Esophagus (tissue), 2 donors: ENCODE measurements around the gene DNAJC10. TPM values are rescaled to one million over a fixed set of nuclear protein-coding genes. Genes with fewer than 3 reads are reported as not detected.
A peak's percentile ranks its signal among the peaks of the same experiment; 100 is the strongest.
"Not testable (repeated sequence)": the region's sequence is repeated elsewhere in the genome, so short reads cannot be mapped to it uniquely, and the experiment has no call there.

Experiments used
- H3K27ac ChIP-seq, 2 donors: one replicate each; pipeline ENCODE4 v1.5.1; 2013; ENCODE audit warnings: low read depth in 2 of 2, mild to moderate bottlenecking in 2 of 2, inconsistent platforms in 1 of 2, low read length in 1 of 2, moderate library complexity in 1 of 2
- H3K27me3 ChIP-seq, 2 donors: one replicate each; pipeline ENCODE4 v1.6.1; 2013; ENCODE audit warnings: low read length in 2 of 2, control low read depth in 1 of 2, mild to moderate bottlenecking in 1 of 2; ENCODE audit not compliant: insufficient read depth in 2 of 2, control insufficient read depth in 1 of 2
- H3K36me3 ChIP-seq, 2 donors: one replicate each; pipeline ENCODE4 v1.6.1; 2013; ENCODE audit warnings: low read length in 1 of 2; ENCODE audit not compliant: control insufficient read depth in 2 of 2, insufficient read depth in 2 of 2
- H3K4me1 ChIP-seq, 2 donors: one replicate each; pipeline ENCODE4 v1.6.1; 2013; ENCODE audit warnings: low read length in 1 of 2; ENCODE audit not compliant: control insufficient read depth in 2 of 2, insufficient read depth in 2 of 2
- H3K4me3 ChIP-seq, 2 donors: one replicate each; pipeline ENCODE4 v1.5.1; 2013; ENCODE audit warnings: low read length in 2 of 2, mild to moderate bottlenecking in 2 of 2, low read depth in 1 of 2, moderate library complexity in 1 of 2
- H3K9me3 ChIP-seq, 2 donors: one replicate each; pipeline ENCODE4 v1.6.1; 2013; ENCODE audit warnings: mild to moderate bottlenecking in 2 of 2, low read depth in 1 of 2, low read length in 1 of 2, moderate library complexity in 1 of 2; ENCODE audit not compliant: control insufficient read depth in 2 of 2, insufficient read depth in 1 of 2
- WGBS, 2 donors: extraction: QIAGEN DNeasy Blood & Tissue Kit; methylation state at CpG; one replicate each; pipeline ENCODE4 v1.1.7; 2013; 5-methylcytosine and 5-hydroxymethylcytosine counted together
- polyA plus RNA-seq, 2 donors: library from polyadenylated mRNA; stranded (reverse); fragments of 200-250 nt; gene quantifications; one replicate each; pipeline ENCODE4 v1.2.3, GENCODE V29; 2013
- donor health status: healthy with polysubstance abuse.
- donor health status: Bipolar disorder and iron deficiency.

Gene DNAJC10
- polyA plus RNA-seq, 2 donors: 7.0 to 10.1 TPM

DNA sequence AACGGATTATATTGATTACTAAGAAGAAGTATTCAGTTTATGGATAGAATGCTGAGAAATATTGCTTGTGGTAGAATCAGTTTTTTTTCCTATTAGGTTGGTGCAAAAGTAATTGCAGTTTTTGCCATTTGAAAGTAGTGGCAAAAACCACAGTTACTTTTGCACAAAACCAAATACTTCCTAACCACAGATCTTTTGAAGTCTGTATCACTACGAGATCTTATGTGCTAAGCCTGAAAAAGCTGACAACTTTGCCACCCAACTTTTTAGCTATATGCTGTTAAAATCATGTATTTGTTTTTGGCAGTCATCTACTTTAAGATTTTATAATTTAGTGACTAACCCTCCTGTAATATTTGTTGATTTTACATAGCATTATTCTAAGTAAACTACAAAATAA, 24.6 kb downstream of the DNAJC10 start:
- no peaks in the 10 kb centered on the region for H3K36me3 ChIP-seq

DNA sequence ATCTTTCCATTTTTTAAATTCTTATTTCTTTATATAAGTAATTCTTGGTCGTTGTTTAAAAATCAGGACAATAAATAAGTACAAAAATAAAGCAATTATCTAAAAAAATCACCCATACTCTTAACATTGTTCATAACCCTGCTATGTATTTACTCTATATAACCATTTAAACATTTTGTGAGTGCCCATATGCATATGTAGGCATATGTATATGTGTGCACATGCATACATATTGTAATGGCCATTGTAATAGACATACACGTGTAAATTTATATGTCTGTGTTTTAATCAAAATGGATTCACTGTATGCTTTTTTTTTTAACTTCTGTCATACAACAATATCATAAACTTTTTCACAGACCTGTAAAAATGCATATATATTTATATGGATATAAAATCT, 25.6 kb downstream of the DNAJC10 start:
- H3K9me3 ChIP-seq: no peaks in the 10 kb centered on the region
- no peaks in the 10 kb centered on the region for H3K27me3 ChIP-seq
- no peaks in the 10 kb centered on the region for H3K4me1 ChIP-seq
- 97 to 98% methylated on average over 2 of the region's 2 CpGs for WGBS, 2 donors
- no peak overlapping the region for H3K27ac ChIP-seq
- H3K36me3 ChIP-seq: no peaks in the 10 kb centered on the region
- no peak overlapping the region for H3K4me3 ChIP-seq

More for the DNA sequence above, 24.6 kb downstream of the DNAJC10 start:
- Histone ChIP-seq H3K27me3 (no peaks in the 10 kb centered on the region), H3K4me3 (no peak overlapping the region), H3K27ac (no peak overlapping the region), H3K9me3 (no peaks in the 10 kb centered on the region), H3K4me1 (no peaks in the 10 kb centered on the region)
- 76 to 86% methylated on average over 2 of the region's 2 CpGs for WGBS, 2 donors

DNA sequence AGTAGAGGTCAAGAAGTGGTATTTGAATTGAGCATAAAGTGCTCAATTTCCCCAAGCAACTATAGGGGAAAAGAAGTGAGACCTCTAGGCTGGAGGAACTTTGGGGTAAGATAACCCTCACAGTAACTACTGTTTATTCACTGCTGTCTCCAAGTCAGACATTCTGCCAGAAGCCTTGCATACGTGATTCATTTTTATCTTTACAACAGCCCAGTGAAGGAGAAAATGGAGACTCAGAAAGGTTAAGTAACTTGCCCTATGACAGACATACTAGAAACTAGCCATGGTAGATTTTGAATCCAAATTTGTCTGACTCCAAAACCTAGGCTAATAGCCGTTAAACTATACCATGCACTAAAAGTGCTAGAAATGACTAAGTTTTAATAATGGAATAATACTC, 28.4 kb downstream of the DNAJC10 start:
- Histone ChIP-seq H3K9me3 (no peaks in the 10 kb centered on the region), H3K36me3 (no peaks in the 10 kb centered on the region), H3K27ac (no peak overlapping the region), H3K4me1 (no peaks in the 10 kb centered on the region), H3K4me3 (no peak overlapping the region), H3K27me3 (no peaks in the 10 kb centered on the region)
- 72 to 74% methylated on average over 2 of the region's 2 CpGs for WGBS, 2 donors

DNA sequence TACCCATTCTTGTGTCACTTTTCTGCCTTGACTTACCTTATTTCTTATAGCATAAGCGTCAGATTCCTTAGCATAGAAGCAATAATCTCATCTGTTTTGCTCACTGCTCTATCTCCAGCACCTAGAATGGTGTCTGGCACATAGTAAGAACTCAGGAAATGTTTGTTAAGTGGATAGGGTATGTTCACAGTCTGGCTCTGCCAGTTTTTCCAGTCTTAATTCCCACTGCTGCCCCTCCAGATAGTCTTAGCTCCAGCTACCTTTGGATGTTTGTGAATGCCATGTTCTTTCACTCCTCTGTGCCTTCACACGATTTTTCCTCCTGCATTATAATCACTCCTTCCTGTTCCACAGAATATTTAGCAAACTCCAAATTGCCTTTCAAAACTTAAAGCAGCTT, 29.0 kb downstream of the DNAJC10 start:
- Histone ChIP-seq H3K9me3 (no peaks in the 10 kb centered on the region), H3K4me1 (no peaks in the 10 kb centered on the region), H3K36me3 (peaks cover 0 to 3% of the 10 kb centered on the region in 2 donors), H3K4me3 (no peak overlapping the region), H3K27me3 (no peaks in the 10 kb centered on the region), H3K27ac (no peak overlapping the region)
- 78 to 82% methylated on average over 2 of the region's 2 CpGs for WGBS, 2 donors

DNA sequence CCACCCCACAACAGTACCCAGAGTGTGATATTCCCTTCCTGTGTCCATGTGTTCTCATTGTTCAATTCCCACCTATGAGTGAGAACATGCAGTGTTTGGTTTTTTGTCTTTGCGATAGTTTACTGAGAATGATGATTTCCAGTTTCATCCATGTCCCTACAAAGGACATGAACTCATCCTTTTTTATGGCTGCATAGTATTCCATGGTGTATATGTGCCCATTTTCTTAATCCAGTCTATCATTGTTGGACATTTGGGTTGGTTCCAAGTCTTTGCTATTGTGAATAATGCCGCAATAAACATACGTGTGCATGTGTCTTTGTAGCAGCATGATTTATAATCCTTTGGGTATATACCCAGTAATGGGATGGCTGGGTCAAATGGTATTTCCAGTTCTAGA, 29.8 kb downstream of the DNAJC10 start:
- H3K4me3 ChIP-seq, H3K27ac ChIP-seq, H3K27me3 ChIP-seq, H3K36me3 ChIP-seq, H3K4me1 ChIP-seq, H3K9me3 ChIP-seq: not testable (repeated sequence)
- WGBS, 2 donors: 80 to 89% methylated on average over 1 to 2 of the region's 3 CpGs

DNA sequence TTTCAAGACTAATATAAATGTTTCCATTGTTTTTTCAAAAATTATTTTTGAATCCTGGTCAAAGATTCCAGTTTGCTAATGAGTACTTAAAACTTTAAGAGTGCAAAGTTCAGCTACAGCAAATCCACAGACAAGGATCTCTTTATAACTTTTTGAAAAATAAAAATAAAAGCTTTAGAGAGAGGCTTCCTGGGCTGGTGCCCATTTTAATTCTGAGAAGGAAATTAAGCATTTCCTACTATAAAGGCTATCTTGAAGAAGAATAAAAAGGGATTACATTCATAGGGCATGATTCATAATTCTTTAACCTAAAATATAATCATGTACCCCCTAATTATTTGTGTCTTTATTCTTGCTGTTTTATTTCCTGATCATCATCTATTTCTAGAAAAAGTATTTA, 38.2 kb downstream of the DNAJC10 start:
- Histone ChIP-seq H3K4me1 (no peaks in the 10 kb centered on the region), H3K36me3 (peaks cover 2 to 5% of the 10 kb centered on the region in 2 donors), H3K27ac (no peak overlapping the region)

DNA sequence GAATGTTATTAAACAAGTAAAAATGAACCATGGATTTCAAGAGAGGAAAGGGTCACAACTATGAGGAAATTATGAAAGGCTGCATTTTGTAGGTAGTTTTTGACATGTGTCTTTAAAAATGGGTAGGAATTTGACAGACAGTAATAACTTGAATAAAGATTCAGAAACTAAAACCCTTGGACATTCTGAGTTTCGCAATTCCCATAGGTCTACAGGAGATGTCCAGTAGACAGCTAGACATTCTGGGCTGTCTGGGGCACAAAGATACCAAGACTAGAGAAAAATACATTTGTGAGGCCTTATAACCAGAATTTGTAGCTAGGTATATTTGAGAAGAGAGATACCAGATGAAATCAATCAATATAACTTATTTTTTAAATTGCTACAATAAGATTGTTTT, 42.3 kb downstream of the DNAJC10 start:
- Histone ChIP-seq H3K36me3 (peaks cover 0 to 2% of the 10 kb centered on the region in 2 donors), H3K27me3 (no peaks in the 10 kb centered on the region), H3K4me3 (no peak overlapping the region), H3K4me1 (no peaks in the 10 kb centered on the region), H3K27ac (no peak overlapping the region), H3K9me3 (no peaks in the 10 kb centered on the region)
- 96 to 100% methylated on average over 1 of the region's 1 CpG for WGBS, 2 donors

More for the DNA sequence above, 38.2 kb downstream of the DNAJC10 start:
- Histone ChIP-seq H3K9me3 (no peaks in the 10 kb centered on the region), H3K27me3 (no peaks in the 10 kb centered on the region), H3K4me3 (no peak overlapping the region)

DNA sequence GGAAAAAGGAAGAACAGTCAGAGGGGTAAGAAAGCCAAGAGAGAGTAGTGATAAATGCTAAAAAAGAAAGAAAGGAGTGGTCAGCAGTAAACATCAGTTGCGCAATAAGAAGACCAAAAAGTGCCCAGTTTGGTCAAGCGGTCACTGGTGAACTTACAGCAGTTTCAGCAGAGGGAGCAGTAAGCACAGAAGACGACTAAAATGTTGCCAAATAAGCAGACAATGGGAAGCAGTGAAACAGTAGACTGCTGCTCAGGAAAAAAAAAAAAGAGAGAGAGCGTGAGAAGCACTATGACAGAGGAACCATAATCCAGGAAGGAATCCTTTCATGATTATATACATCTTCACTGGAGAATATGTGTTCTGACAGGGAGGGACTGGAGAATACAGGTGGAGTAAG, 45.8 kb downstream of the DNAJC10 start:
- Histone ChIP-seq H3K4me1 (no peaks in the 10 kb centered on the region), H3K9me3 (no peaks in the 10 kb centered on the region), H3K27ac (peak overlapping the region in 1 of 2 donors; percentile 52), H3K27me3 (no peaks in the 10 kb centered on the region), H3K4me3 (no peak overlapping the region), H3K36me3 (peaks cover 0 to 5% of the 10 kb centered on the region in 2 donors)
- WGBS, 2 donors: 65 to 72% methylated on average over 4 of the region's 4 CpGs

DNA sequence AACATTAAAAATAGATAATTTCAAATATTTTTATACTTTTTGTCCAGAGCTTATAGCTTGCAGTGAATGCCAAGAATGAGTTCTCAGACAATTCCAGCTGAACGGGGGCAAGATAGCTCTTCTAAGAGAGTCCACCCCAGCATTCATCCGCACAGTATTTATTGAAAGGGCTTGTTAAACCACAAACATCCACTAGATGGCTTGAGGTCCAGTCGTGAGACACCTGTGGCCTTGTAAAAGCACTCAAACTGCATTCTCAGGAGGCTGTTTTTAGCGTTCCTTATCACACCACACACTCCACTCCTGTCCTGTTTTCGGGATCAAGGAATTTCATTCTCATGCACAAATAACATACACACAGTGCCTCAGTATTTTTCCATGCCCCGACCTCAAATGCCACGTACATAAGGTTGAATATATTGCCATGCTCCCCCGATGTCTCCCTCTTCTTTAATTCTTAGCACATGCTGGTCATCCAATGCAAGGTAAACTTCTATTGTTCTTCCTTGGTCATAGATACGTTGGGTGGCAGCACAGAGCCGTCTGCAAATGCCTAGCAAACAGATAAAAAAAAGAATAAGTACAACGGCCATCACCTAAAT, 47.4 kb downstream of the DNAJC10 start:
- WGBS, 2 donors: 57 to 58% methylated on average over 11 of the region's 11 CpGs

DNA sequence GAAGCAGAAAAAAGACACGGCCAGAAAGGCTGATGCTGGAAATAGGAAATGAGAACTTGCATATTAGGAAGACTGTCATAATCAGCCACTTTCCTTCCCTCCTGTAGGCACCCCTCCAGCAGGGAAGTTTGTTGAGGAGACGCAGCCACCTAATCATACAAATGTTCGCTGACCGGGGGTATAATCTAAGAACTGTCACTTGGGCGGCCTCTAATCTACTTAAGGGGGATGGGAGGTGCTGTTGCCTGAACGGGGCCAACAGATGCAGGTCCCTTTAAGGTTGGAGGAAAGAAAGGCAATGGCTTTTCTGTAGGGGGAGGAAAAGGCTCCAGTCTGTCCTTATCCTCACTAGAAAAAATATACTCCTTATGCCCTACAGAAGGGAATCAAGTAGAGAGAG, 50.6 kb downstream of the DNAJC10 start:
- Histone ChIP-seq H3K27me3 (no peaks in the 10 kb centered on the region), H3K9me3 (no peaks in the 10 kb centered on the region), H3K4me3 (no peak overlapping the region), H3K36me3 (peaks cover 0 to 3% of the 10 kb centered on the region in 2 donors), H3K4me1 (no peaks in the 10 kb centered on the region), H3K27ac (no peak overlapping the region)
- WGBS, 2 donors: 64 to 70% methylated on average over 6 of the region's 6 CpGs

More for the DNA sequence above, 47.4 kb downstream of the DNAJC10 start:
- Histone ChIP-seq H3K4me3 (no peak overlapping the region), H3K9me3 (no peaks in the 10 kb centered on the region), H3K27ac (no peak overlapping the region), H3K4me1 (no peaks in the 10 kb centered on the region), H3K27me3 (no peaks in the 10 kb centered on the region), H3K36me3 (peaks cover 0 to 3% of the 10 kb centered on the region in 2 donors)
